ENCODE measurements around the gene YIPF4. TPM values are rescaled to one million over a fixed set of nuclear protein-coding genes. Genes with fewer than 3 reads are reported as not detected.
"Not testable (repeated sequence)": the region's sequence is repeated elsewhere in the genome, so short reads cannot be mapped to it uniquely, and the experiment has no call there.

Gene YIPF4
- polyA plus RNA-seq, 1 donor (not counting 4 experiments of a cell fraction or from before 2014, with no cell fraction given) = 22.7 TPM

DNA sequence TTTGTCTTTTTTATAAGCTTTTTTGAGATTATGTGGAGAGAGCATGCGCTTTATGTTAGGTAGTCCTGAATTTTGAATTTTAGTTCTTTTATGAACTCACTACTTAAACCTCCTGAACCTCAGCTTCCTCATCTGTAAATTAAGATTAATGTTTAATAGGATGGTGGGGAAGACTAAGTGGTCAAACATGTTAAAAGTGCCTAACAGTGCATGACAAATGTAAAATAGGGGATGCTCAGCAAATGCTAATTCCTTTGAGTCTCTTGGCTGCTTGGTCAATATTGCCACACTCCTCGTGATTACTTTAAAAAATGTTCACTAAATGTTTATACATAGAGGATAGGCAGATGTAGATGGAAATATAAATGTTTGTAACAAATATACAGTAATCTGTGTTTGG lies 85.9 kb downstream of the YIPF4 start:
- no peak overlapping the region for H3K9ac ChIP-seq (ENCODE audit: control insufficient read depth, extremely low read depth, insufficient read depth, low read length)
- H3K4me3 ChIP-seq (ENCODE audit: control insufficient read depth in 2 of 3, extremely low read depth in 1 of 3, insufficient read depth in 2 of 3, low read depth in 1 of 3, low read length in 3 of 3) = no peak overlapping the region
- peaks cover 10% of the 10 kb centered on the region for H3K4me1 ChIP-seq (ENCODE audit: control insufficient read depth, extremely low read depth, insufficient read depth, low read length)
- no peak for DNase-seq (ENCODE audit: low read depth, low spot score)
- no peak for TF ChIP-seq EZH2 (IDR thresholded peaks at IDR 0.05; ENCODE audit: low read length)
- TF ChIP-seq, protein P1, sequence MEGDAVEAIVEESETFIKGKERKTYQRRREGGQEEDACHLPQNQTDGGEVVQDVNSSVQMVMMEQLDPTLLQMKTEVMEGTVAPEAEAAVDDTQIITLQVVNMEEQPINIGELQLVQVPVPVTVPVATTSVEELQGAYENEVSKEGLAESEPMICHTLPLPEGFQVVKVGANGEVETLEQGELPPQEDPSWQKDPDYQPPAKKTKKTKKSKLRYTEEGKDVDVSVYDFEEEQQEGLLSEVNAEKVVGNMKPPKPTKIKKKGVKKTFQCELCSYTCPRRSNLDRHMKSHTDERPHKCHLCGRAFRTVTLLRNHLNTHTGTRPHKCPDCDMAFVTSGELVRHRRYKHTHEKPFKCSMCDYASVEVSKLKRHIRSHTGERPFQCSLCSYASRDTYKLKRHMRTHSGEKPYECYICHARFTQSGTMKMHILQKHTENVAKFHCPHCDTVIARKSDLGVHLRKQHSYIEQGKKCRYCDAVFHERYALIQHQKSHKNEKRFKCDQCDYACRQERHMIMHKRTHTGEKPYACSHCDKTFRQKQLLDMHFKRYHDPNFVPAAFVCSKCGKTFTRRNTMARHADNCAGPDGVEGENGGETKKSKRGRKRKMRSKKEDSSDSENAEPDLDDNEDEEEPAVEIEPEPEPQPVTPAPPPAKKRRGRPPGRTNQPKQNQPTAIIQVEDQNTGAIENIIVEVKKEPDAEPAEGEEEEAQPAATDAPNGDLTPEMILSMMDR (optimal IDR thresholded peaks at IDR 0.05 in 1 of 3, IDR thresholded peaks at IDR 0.05 in 1 of 3, conservative IDR thresholded peaks at IDR 0.05 in 1 of 3; ENCODE audit: extremely low read depth in 1 of 3, insufficient read depth in 2 of 3, low read length in 3 of 3) = no peak
- no peak for FAIRE-seq
- H4K20me1 ChIP-seq (ENCODE audit: control insufficient read depth, extremely low read depth, insufficient read depth, low read length) = peaks cover 16% of the 10 kb centered on the region
- dilution Hi-C loops (cut with MboI; ENCODE audit: extremely low pct_ligation_motif_present, low sequenced_read_pairs) = no loop called here
- no peaks in the 10 kb centered on the region for H3K9me3 ChIP-seq (ENCODE audit: control insufficient read depth, low read depth, low read length)
- H3K79me2 ChIP-seq (ENCODE audit: control insufficient read depth, insufficient read depth, low read length) = peaks cover 99% of the 10 kb centered on the region
- H3K27ac ChIP-seq (ENCODE audit: control insufficient read depth, insufficient read depth, low read length) = no peak overlapping the region
- H3K27me3 ChIP-seq (ENCODE audit: control insufficient read depth, extremely low read depth, insufficient read depth, low read length) = no peaks in the 10 kb centered on the region
- peaks cover 0 to 6% of the 10 kb centered on the region in 2 experiments for H3K36me3 ChIP-seq (ENCODE audit: control insufficient read depth in 2 of 2, extremely low read depth in 1 of 2, insufficient read depth in 2 of 2, low read length in 2 of 2)
- no peak overlapping the region for H2AFZ ChIP-seq (ENCODE audit: control insufficient read depth, low read length)
- peaks cover 2% of the 10 kb centered on the region for H3K9me1 ChIP-seq (ENCODE audit: control insufficient read depth, extremely low read depth, insufficient read depth, low read length)
- H3K4me2 ChIP-seq (ENCODE audit: control insufficient read depth, extremely low read depth, insufficient read depth, low read depth, low read length) = no peak overlapping the region

DNA sequence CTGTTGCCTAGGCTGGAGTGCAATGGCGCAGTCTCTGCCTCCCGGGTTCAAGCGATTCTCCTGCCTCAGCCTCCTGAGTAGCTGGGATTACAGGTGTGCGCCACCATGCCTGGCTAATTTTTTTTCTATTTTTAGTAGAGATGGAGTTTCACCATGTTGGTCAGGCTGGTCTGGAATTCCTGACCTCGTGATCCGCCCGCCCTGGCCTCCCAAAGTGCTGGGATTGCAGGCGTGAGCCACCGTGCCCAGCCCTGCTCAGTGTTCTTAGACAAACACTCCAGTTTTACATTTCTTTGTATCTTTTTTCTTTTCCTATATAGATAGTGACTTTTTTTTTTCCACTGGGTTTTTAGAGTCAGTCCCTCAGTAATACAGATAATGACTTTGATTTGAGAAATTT lies 86.6 kb downstream of the YIPF4 start:
- H3K4me2 ChIP-seq (ENCODE audit: control insufficient read depth, extremely low read depth, insufficient read depth, low read depth, low read length); H3K4me3 ChIP-seq (ENCODE audit: control insufficient read depth in 2 of 3, extremely low read depth in 1 of 3, insufficient read depth in 2 of 3, low read depth in 1 of 3, low read length in 3 of 3); FAIRE-seq; H3K36me3 ChIP-seq (ENCODE audit: control insufficient read depth in 2 of 2, extremely low read depth in 1 of 2, insufficient read depth in 2 of 2, low read length in 2 of 2); DNase-seq (ENCODE audit: low read depth, low spot score); H2AFZ ChIP-seq (ENCODE audit: control insufficient read depth, low read length); H3K27me3 ChIP-seq (ENCODE audit: control insufficient read depth, extremely low read depth, insufficient read depth, low read length); H3K9ac ChIP-seq (ENCODE audit: control insufficient read depth, extremely low read depth, insufficient read depth, low read length); H3K4me1 ChIP-seq (ENCODE audit: control insufficient read depth, extremely low read depth, insufficient read depth, low read length); H3K9me1 ChIP-seq (ENCODE audit: control insufficient read depth, extremely low read depth, insufficient read depth, low read length); H3K27ac ChIP-seq (ENCODE audit: control insufficient read depth, insufficient read depth, low read length); H3K9me3 ChIP-seq (ENCODE audit: control insufficient read depth, low read depth, low read length); dilution Hi-C loops (cut with MboI; ENCODE audit: extremely low pct_ligation_motif_present, low sequenced_read_pairs): not testable (repeated sequence)
- H4K20me1 ChIP-seq (ENCODE audit: control insufficient read depth, extremely low read depth, insufficient read depth, low read length) = peaks cover 18% of the 10 kb centered on the region
- peaks cover 99% of the 10 kb centered on the region for H3K79me2 ChIP-seq (ENCODE audit: control insufficient read depth, insufficient read depth, low read length)

DNA sequence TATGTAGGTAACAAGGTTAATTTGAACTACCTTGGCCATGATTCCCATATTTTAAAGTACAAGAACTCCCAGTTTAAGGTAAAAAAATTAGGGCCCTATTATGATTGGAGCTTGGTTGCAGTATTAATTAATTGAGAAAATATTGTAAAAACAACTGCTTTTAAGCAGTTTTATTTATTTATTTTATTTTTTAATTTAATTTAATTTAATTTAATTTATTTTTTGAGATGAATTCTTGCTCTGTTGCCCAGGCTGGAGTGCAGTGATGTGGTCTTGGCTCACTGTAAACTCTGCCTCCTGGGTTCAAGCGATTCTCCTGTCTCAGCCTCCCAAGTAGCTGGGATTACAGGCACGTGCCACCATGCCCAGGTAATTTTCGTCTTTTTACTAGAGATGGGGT lies 88.0 kb downstream of the YIPF4 start:
- H3K9me1 ChIP-seq (ENCODE audit: control insufficient read depth, extremely low read depth, insufficient read depth, low read length); DNase-seq (ENCODE audit: low read depth, low spot score); H3K4me3 ChIP-seq (ENCODE audit: control insufficient read depth in 2 of 3, extremely low read depth in 1 of 3, insufficient read depth in 2 of 3, low read depth in 1 of 3, low read length in 3 of 3); H3K9me3 ChIP-seq (ENCODE audit: control insufficient read depth, low read depth, low read length); H3K36me3 ChIP-seq (ENCODE audit: control insufficient read depth in 2 of 2, extremely low read depth in 1 of 2, insufficient read depth in 2 of 2, low read length in 2 of 2); H3K4me2 ChIP-seq (ENCODE audit: control insufficient read depth, extremely low read depth, insufficient read depth, low read depth, low read length); H3K27me3 ChIP-seq (ENCODE audit: control insufficient read depth, extremely low read depth, insufficient read depth, low read length); H3K27ac ChIP-seq (ENCODE audit: control insufficient read depth, insufficient read depth, low read length); FAIRE-seq; H3K4me1 ChIP-seq (ENCODE audit: control insufficient read depth, extremely low read depth, insufficient read depth, low read length); H3K9ac ChIP-seq (ENCODE audit: control insufficient read depth, extremely low read depth, insufficient read depth, low read length); dilution Hi-C loops (cut with MboI; ENCODE audit: extremely low pct_ligation_motif_present, low sequenced_read_pairs); H2AFZ ChIP-seq (ENCODE audit: control insufficient read depth, low read length): not testable (repeated sequence)
- Histone ChIP-seq H4K20me1 (ENCODE audit: control insufficient read depth, extremely low read depth, insufficient read depth, low read length) (peaks cover 18% of the 10 kb centered on the region), H3K79me2 (ENCODE audit: control insufficient read depth, insufficient read depth, low read length) (peaks cover 98% of the 10 kb centered on the region)

Other genes starting within 250 kb of the YIPF4 start
- 76.9 to 117 TPM (median 96.1 TPM) in 3 replicates for gene DPY30, start 238.1 kb upstream of the YIPF4 start, polyA plus RNA-seq
- 5.8 to 9.5 TPM (median 7.3 TPM) in 3 replicates for gene SPAST, start 214.3 kb upstream of the YIPF4 start, polyA plus RNA-seq
- 19.9 to 32.1 TPM (median 22.9 TPM) in 3 replicates for gene SLC30A6, start 112.0 kb upstream of the YIPF4 start, polyA plus RNA-seq
- not detected in 3 replicates for gene NLRC4, start 13.0 kb upstream of the YIPF4 start, polyA plus RNA-seq
- 41.0 to 62.6 TPM (median 57.0 TPM) in 3 replicates for gene BIRC6, start 79.1 kb downstream of the YIPF4 start, polyA plus RNA-seq

All from keratinocyte (primary cell).